HCT116 (cell line): ENCODE data around the gene C12orf43. TPM values are rescaled to one million over a fixed set of nuclear protein-coding genes. Genes with fewer than 3 reads are reported as not detected.

Experiments
- ATAC-seq: fragments of 200-7000 bp; cut with Tn5 transposase; 2 replicates; pipeline ENCODE4 v1.9.1; 2020; ENCODE audit warnings: mild to moderate bottlenecking, moderate library complexity
- BruUV-seq: library from RNA; stranded (reverse); fragments of 400-500 nt; replicated peaks from 2 replicates; lab custom pipeline; 2021; lab: Mats Ljungman, UMichigan
- CTCF ChIA-PET: fragments of 300-600 bp; sonication (Branson Sonifier 250); formaldehyde crosslinking; loops from one replicate; lab custom pipeline; 2021; ENCODE audit warnings: antibody characterized with exemption; lab: Charles Lee
- POLR2A ChIA-PET: fragments of 300-600, 350-600 bp; sonication (Branson Sonifier 250); formaldehyde crosslinking; loops from one replicate; lab custom pipeline; 2021; ENCODE audit warnings: antibody characterized with exemption; lab: Charles Lee
- RAD21 ChIA-PET, 2 experiments: fragments of 300-600 bp; sonication (Branson Sonifier 250); formaldehyde crosslinking; loops; one replicate each; lab custom pipeline; 2023; ENCODE audit warnings: low total read pairs in 2 of 2; ENCODE audit not compliant: uncharacterized antibody in 2 of 2, unreplicated experiment in 2 of 2, low non-redundant PET in 1 of 2; lab: Charles Lee
- DNase-seq: peaks from one replicate; pipeline ENCODE4 v3.0.0-alpha.2; 2010; ENCODE audit warnings: low read depth, low spot score
- H2AFZ ChIP-seq: fragments of 200-600 bp; shearing (Covaris generic), sonication (generic); 2 replicates; pipeline ENCODE4 v1.6.1; 2017; ENCODE audit warnings: low read depth, mixed run types, mixed read lengths, antibody characterized with exemption, low read length; ENCODE audit not compliant: poor library complexity, severe bottlenecking
- H3K27ac ChIP-seq: 2 replicates; pipeline ENCODE4 v1.5.1; 2012; ENCODE audit warnings: low read depth, low read length
- H3K27me3 ChIP-seq: fragments of 200-600 bp; sonication (generic); 2 replicates; pipeline ENCODE4 v1.6.1; 2016; ENCODE audit warnings: mixed run types, low read length, mixed read lengths; ENCODE audit not compliant: insufficient read depth
- H3K36me3 ChIP-seq, 2 experiments: fragments of 200-500 bp in 1 of 2; fragments of 200-600 bp in 1 of 2; sonication (Bioruptor generic) in 1 of 2; sonication (generic) in 1 of 2; 2 replicates each; pipeline versions ENCODE4 v1.5.1 to v1.6.1; 2014 to 2016; ENCODE audit warnings: low read length in 2 of 2, inconsistent platforms in 1 of 2, mixed read lengths in 1 of 2, mixed run types in 1 of 2; ENCODE audit not compliant: insufficient read depth in 2 of 2, control insufficient read depth in 1 of 2
- H3K4me1 ChIP-seq, 2 experiments: fragments of 200-600 bp in 1 of 2; sonication (generic) in 1 of 2; 2 replicates each; pipeline versions ENCODE4 v1.5.1 to v1.6.1; 2012 to 2017; ENCODE audit warnings: low read length in 2 of 2, inconsistent platforms in 1 of 2, mild to moderate bottlenecking in 1 of 2, mixed read lengths in 1 of 2, mixed run types in 1 of 2, moderate library complexity in 1 of 2; ENCODE audit not compliant: insufficient read depth in 2 of 2, control insufficient read depth in 1 of 2
- H3K4me2 ChIP-seq: fragments of 200-600 bp; sonication (generic); 2 replicates; pipeline ENCODE4 v1.6.1; 2017; ENCODE audit warnings: mixed run types, low read length, mixed read lengths
- H3K4me3 ChIP-seq, 2 experiments: fragments of 200-600 bp in 1 of 2; sonication (generic) in 1 of 2; replicated peaks in 1 of 2; 2 replicates each; pipeline ENCODE4 v1.5.1; 2011 to 2016; ENCODE audit warnings: low read length in 2 of 2, control low read depth in 1 of 2, low read depth in 1 of 2, mild to moderate bottlenecking in 1 of 2, mixed read lengths in 1 of 2, mixed run types in 1 of 2
- H3K79me2 ChIP-seq: fragments of 200-600 bp; sonication (generic); 2 replicates; pipeline ENCODE4 v1.6.1; 2017; ENCODE audit warnings: mild to moderate bottlenecking, mixed run types, low read length, moderate library complexity, mixed read lengths; ENCODE audit not compliant: insufficient read depth
- H3K9ac ChIP-seq: fragments of 200-600 bp; sonication (generic); 2 replicates; pipeline ENCODE4 v1.6.1; 2016; ENCODE audit warnings: low read length, mixed read lengths
- H3K9me2 ChIP-seq: fragments of 200-600 bp; sonication (generic), shearing (Covaris generic); 2 replicates; pipeline ENCODE4 v1.6.1; 2017; ENCODE audit warnings: mixed run types, mild to moderate bottlenecking, moderate library complexity; ENCODE audit not compliant: insufficient read depth
- H3K9me3 ChIP-seq, 2 experiments: fragments of 200-500 bp in 1 of 2; fragments of 200-600 bp in 1 of 2; sonication (Bioruptor generic) in 1 of 2; sonication (generic) in 1 of 2; 2 replicates each; pipeline ENCODE4 v1.6.1; 2014 to 2017; ENCODE audit warnings: low read length in 2 of 2, mixed read lengths in 2 of 2, inconsistent platforms in 1 of 2, low read depth in 1 of 2, mild to moderate bottlenecking in 1 of 2, mixed run types in 1 of 2, moderate library complexity in 1 of 2; ENCODE audit not compliant: control insufficient read depth in 1 of 2, insufficient read depth in 1 of 2
- H4K20me1 ChIP-seq: fragments of 200-600 bp; sonication (generic), shearing (Covaris generic); 2 replicates; pipeline ENCODE4 v1.6.1; 2017; ENCODE audit warnings: mixed run types, mild to moderate bottlenecking, moderate library complexity; ENCODE audit not compliant: insufficient read depth
- ATF3 ChIP-seq: IDR thresholded peaks from 2 replicates; pipeline ENCODE4 v1.6.1; 2012
- CBX3 ChIP-seq: IDR thresholded peaks from 2 replicates; pipeline ENCODE4 v1.6.1; 2012; ENCODE audit warnings: low read depth
- CEBPB ChIP-seq: IDR thresholded peaks from 2 replicates; pipeline ENCODE4 v1.6.1; 2012; ENCODE audit warnings: low read depth
- CTCF ChIP-seq, 3 experiments: fragments of 200-600 bp in 1 of 3; sonication (generic) in 1 of 3; IDR thresholded peaks in 2 of 3; conservative IDR thresholded peaks in 1 of 3; 2 replicates each; pipeline ENCODE4 v1.5.1; 2012 to 2017; ENCODE audit warnings: low read depth in 2 of 3, low read length in 2 of 3, antibody characterized with exemption in 1 of 3, borderline replicate concordance in 1 of 3, control low read depth in 1 of 3, mild to moderate bottlenecking in 1 of 3, mixed read lengths in 1 of 3, mixed run types in 1 of 3, moderate library complexity in 1 of 3; ENCODE audit not compliant: insufficient read depth in 1 of 3
- ELF1 ChIP-seq: IDR thresholded peaks from 2 replicates; pipeline ENCODE4 v1.6.1; 2012; ENCODE audit warnings: low read depth, borderline replicate concordance
- FOSL1 ChIP-seq: IDR thresholded peaks from 2 replicates; pipeline ENCODE4 v1.6.1; 2012; ENCODE audit warnings: low read depth
- JUND ChIP-seq: IDR thresholded peaks from 2 replicates; pipeline ENCODE4 v1.6.1; 2012
- MAX ChIP-seq: IDR thresholded peaks from 2 replicates; pipeline ENCODE4 v1.6.1; 2012
- POLR2AphosphoS5 ChIP-seq: IDR thresholded peaks from 2 replicates; pipeline ENCODE4 v1.6.1; 2011; ENCODE audit warnings: mild to moderate bottlenecking, low read depth, low read length, moderate library complexity
- RAD21 ChIP-seq: IDR thresholded peaks from 2 replicates; pipeline ENCODE4 v1.6.1; 2012; ENCODE audit warnings: low read depth, mild to moderate bottlenecking
- SRF ChIP-seq: IDR thresholded peaks from 2 replicates; pipeline ENCODE4 v1.6.1; 2012; ENCODE audit warnings: low read depth
- YY1 ChIP-seq: IDR thresholded peaks from 2 replicates; pipeline ENCODE4 v1.6.1; 2011; ENCODE audit warnings: low read length, low read depth, moderate library complexity, mild to moderate bottlenecking; ENCODE audit not compliant: insufficient replicate concordance; ENCODE audit errors: extremely low read depth
- ZFX ChIP-seq: fragments of 450-650 bp; IDR thresholded peaks from 2 replicates; pipeline ENCODE4 v1.6.1; 2017
- intact Hi-C: fragments of 100-400 bp; cut with micrococcal nuclease; formaldehyde crosslinking; loops from 2 replicates; pipeline ENCODE4 v1.10.0; 2022
- total RNA-seq: library from RNA; stranded (reverse); gene quantifications from one replicate; pipeline ENCODE4 v1.2.1, GENCODE V29; 2021; ENCODE audit not compliant: unreplicated experiment

Gene C12orf43
- total RNA-seq, 1 experiment from 2014 or later, result 16.2 TPM

- ChIA-PET RAD21 (no interaction called here), POLR2A (no interaction called here), CTCF (no interaction called here)
- H3K4me2 ChIP-seq, result no peak overlapping the region
- H3K27ac ChIP-seq, result no peak overlapping the region
- H3K9me2 ChIP-seq, result no peaks in the 10 kb centered on the region
- H3K27me3 ChIP-seq, result no peaks in the 10 kb centered on the region
- no peaks in the 10 kb centered on the region for H3K9me3 ChIP-seq
- H4K20me1 ChIP-seq, result no peaks in the 10 kb centered on the region
- H3K4me1 ChIP-seq, result no peaks in the 10 kb centered on the region
- no peak overlapping the region for H2AFZ ChIP-seq
- no peak overlapping the region for H3K4me3 ChIP-seq
- ATAC-seq (no peak), DNase-seq (no peak)
- TF ChIP-seq CBX3 (no peak), CTCF (IDR thresholded peaks at IDR 0.05 in 2 of 3, conservative IDR thresholded peaks at IDR 0.05 in 1 of 3; ENCODE audit: borderline replicate concordance in 1 of 3, insufficient read depth in 1 of 3, low read depth in 2 of 3, low read length in 2 of 3) (no peak), ATF3 (no peak), CEBPB (no peak), RAD21 (no peak), JUND (no peak), SRF (no peak), ZFX (no peak), POLR2AphosphoS5 (no peak), ELF1 (no peak), FOSL1 (no peak), YY1 (no peak), MAX (no peak)
- H3K79me2 ChIP-seq, result no peaks in the 10 kb centered on the region
- peaks cover 12 to 14% of the 10 kb centered on the region in 2 experiments; a peak in 3 of 4 replicates for H3K36me3 ChIP-seq
- no TSS peak for BruUV-seq
- intact Hi-C loops, result loop anchor here (10.0 kb wide), 1 partner anchor 356 kb away; the partner anchor contains the start of gene CABP1
- no peak overlapping the region for H3K9ac ChIP-seq
These were observed 15.8 kb downstream of the C12orf43 start for GRCh38 chr12:121000530-121000929.
